Measurements from ENCODE around the gene OTOP2. TPM values are rescaled to one million over a fixed set of nuclear protein-coding genes. Genes with fewer than 3 reads are reported as not detected.

The OTOP2 gene
- total and polyA plus RNA-seq, 2 of the 8 experiments (the other 6 are each of a cell fraction or from before 2014, with no cell fraction given), result 0.23 TPM; not detected in 1

DNA sequence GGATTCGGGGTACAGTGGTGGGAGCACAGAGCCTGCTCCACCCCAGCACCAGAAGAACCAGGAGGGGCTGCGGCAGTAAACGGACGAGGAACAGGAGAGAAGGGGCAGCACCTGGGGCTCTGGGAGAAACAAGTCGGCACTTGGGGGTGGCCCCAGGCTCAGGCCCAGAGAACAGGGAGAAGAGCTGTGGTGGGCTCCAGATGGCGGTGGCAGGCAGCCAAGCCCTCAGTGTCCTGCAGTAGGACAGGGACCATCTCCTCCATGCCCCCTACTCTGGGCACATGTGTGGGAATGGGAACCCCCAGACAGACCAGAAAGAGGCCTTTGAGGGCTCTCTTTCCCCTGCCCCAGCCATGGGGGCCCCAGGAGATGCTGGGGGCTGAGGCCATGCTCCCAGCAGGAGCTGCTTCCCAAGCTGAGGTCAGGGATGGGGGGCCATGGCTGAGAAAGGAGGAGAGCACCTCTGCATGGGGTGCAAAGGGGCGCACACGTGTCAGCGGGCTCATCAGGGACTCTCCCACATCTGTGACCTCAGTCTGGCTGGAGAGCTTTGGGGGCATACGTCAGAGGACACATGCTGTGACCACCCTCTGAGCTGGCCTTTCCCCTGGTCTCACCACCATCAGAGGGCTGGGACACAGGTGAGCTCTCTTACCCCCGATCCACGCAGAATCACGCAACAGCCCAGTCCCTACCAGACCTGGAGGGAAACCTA is 7.8 kb upstream of the OTOP2 start:
- H2BK20ac ChIP-seq (ENCODE audit: low read length), result no peak overlapping the region
- peaks cover 0 to 4% of the 10 kb centered on the region in 2 experiments for H4K20me1 ChIP-seq (replicated peaks in 1 of 2; ENCODE audit: control insufficient read depth in 1 of 2, insufficient read depth in 2 of 2, low read length in 2 of 2)
- H4K5ac ChIP-seq (ENCODE audit: insufficient read length, low read depth, low read length), result no peak overlapping the region
- H3K23me2 ChIP-seq (ENCODE audit: low read depth, low read length), result no peaks in the 10 kb centered on the region
- no peak overlapping the region for H3K9ac ChIP-seq (replicated peaks in 1 of 4; ENCODE audit: extremely low read depth in 1 of 4, low read depth in 3 of 4, low read length in 3 of 4)
- H3K27me3 ChIP-seq (replicated peaks in 1 of 4; ENCODE audit: control insufficient read depth in 3 of 4, extremely low read depth in 1 of 4, insufficient read depth in 3 of 4, low read length in 3 of 4), result peaks cover 0 to 3% (median 0%) of the 10 kb centered on the region in 4 experiments; a peak in 4 of 7 replicates
- no peak overlapping the region for H4K8ac ChIP-seq (ENCODE audit: extremely low read depth, insufficient read depth, low read length)
- no peak overlapping the region for H3K4ac ChIP-seq (replicated peaks; ENCODE audit: insufficient read length, low read depth, low read length)
- no peak overlapping the region for H2AFZ ChIP-seq (ENCODE audit: low read length)
- CTCF ChIA-PET (ENCODE audit: partially characterized antibody), result interaction anchor here (1.0 to 49.9 kb wide), 4 partner anchors 8 to 54 kb away, joined by 3 to 1072 read pairs (median 4); partner anchors contain the start of gene OTOP2
- H3K18ac ChIP-seq (ENCODE audit: extremely low read depth, low read length), result no peak overlapping the region
- no peaks in the 10 kb centered on the region for H3K9me3 ChIP-seq (ENCODE audit: insufficient read depth in 2 of 2, low read depth in 1 of 2, low read length in 1 of 2)
- H3K4me1 ChIP-seq (replicated peaks in 1 of 4; ENCODE audit: control insufficient read depth in 3 of 4, insufficient read depth in 4 of 4, low read length in 3 of 4), result peaks cover 0 to 9% (median 8%) of the 10 kb centered on the region in 4 experiments; a peak in 6 of 7 replicates
- no peak overlapping the region; the same call in 1 of the 2 replicates for H2AK5ac ChIP-seq (ENCODE audit: low read depth, low read length)
- FAIRE-seq, result no peak
- peak overlapping the region; percentile 72; the same call in 1 of the 2 replicates for H2BK12ac ChIP-seq (ENCODE audit: low read depth, low read length)
- no peaks in the 10 kb centered on the region for H3K79me2 ChIP-seq (ENCODE audit: control insufficient read depth in 1 of 2, insufficient read depth in 2 of 2, low read length in 2 of 2)
- H2BK15ac ChIP-seq (ENCODE audit: low read length), result 0 out of 2 replicates have a peak overlapping the region, but pooled peaks have one; percentile 24
- H3K23ac ChIP-seq (ENCODE audit: insufficient read length), result no peak overlapping the region
- H2BK120ac ChIP-seq (replicated peaks; ENCODE audit: low read depth, low read length), result no peak overlapping the region
- H3K4me3 ChIP-seq (ENCODE audit: extremely low read depth in 1 of 4, insufficient read depth in 2 of 4, low read depth in 3 of 4, low read length in 4 of 4), result no peak overlapping the region
- H4K91ac ChIP-seq (replicated peaks; ENCODE audit: insufficient read length, low read length), result peak overlapping the region; percentile 27
- POLR2A ChIA-PET (ENCODE audit: partially characterized antibody), result interaction anchor here (2.3 kb wide), 1 partner anchor 10 kb away, joined by 7 read pairs; no protein-coding TSS in a partner anchor
- H3K79me1 ChIP-seq (ENCODE audit: low read depth, low read length), result no peaks in the 10 kb centered on the region
- no peak overlapping the region for H3K56ac ChIP-seq (replicated peaks; ENCODE audit: insufficient read length, low read depth, low read length)
- TF ChIP-seq YY1 (IDR thresholded peaks at IDR 0.05; ENCODE audit: low read depth, low read length) (no peak), ASH2L (IDR thresholded peaks at IDR 0.05; ENCODE audit: low read length) (no peak), EZH2 (IDR thresholded peaks at IDR 0.05; ENCODE audit: low read depth, low read length, severe bottlenecking) (no peak), FOSL1 (IDR thresholded peaks at IDR 0.05; ENCODE audit: insufficient read depth, low read depth, low read length) (no peak), TAF1 (IDR thresholded peaks at IDR 0.05; ENCODE audit: low read depth, low read length) (no peak)
- no peak for DNase-seq (ENCODE audit: low read depth in 1 of 2, low spot score in 2 of 2)
- H2BK5ac ChIP-seq (ENCODE audit: low read depth, low read length), result no peak overlapping the region
- 83% methylated on average over 13 of the region's 13 CpGs; no CpG with 5 or more reads in 1 of the 2 experiments for WGBS, 2 experiments (ENCODE audit: extremely low coverage in 1 of 2, insufficient coverage in 1 of 2, insufficient read length in 1 of 2, insufficient replicate concordance in 2 of 2, low coverage in 1 of 2, low lambda C conversion rate in 2 of 2, missing lambda C conversion rate in 1 of 2)
- no peak overlapping the region for H3K27ac ChIP-seq (ENCODE audit: low read depth, low read length)
- no peak overlapping the region for H3K14ac ChIP-seq (ENCODE audit: insufficient read length)
- H3K4me2 ChIP-seq (ENCODE audit: insufficient read depth in 1 of 2, low read depth in 2 of 2, low read length in 2 of 2), result no peak overlapping the region
- no peaks in the 10 kb centered on the region for H3K36me3 ChIP-seq (ENCODE audit: control insufficient read depth in 2 of 4, insufficient read depth in 4 of 4, low read length in 3 of 4)
